ENCODE measurements around the gene PSMB7.

DNA sequence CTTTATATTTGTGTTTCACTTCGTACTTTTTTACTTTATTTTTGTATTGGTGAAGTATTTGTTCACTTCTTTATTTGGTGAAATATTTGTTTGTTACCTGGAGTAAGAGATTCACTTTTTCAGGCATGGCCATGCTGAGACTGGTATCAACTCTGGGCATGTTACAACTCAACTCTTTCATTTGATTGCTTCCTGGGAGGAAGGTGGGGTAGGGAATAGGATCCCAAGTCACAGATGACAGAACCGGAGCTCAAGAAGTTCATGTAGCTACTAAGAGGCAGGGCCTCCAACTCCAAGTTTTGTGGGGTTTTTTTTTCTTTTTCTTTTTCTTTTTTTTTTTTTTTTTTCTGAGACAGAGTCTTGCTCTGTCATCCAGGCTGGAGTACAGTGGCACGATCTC, 28.9 kb upstream of the PSMB7 start:
- TF ChIP-seq, protein P1, sequence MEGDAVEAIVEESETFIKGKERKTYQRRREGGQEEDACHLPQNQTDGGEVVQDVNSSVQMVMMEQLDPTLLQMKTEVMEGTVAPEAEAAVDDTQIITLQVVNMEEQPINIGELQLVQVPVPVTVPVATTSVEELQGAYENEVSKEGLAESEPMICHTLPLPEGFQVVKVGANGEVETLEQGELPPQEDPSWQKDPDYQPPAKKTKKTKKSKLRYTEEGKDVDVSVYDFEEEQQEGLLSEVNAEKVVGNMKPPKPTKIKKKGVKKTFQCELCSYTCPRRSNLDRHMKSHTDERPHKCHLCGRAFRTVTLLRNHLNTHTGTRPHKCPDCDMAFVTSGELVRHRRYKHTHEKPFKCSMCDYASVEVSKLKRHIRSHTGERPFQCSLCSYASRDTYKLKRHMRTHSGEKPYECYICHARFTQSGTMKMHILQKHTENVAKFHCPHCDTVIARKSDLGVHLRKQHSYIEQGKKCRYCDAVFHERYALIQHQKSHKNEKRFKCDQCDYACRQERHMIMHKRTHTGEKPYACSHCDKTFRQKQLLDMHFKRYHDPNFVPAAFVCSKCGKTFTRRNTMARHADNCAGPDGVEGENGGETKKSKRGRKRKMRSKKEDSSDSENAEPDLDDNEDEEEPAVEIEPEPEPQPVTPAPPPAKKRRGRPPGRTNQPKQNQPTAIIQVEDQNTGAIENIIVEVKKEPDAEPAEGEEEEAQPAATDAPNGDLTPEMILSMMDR (IDR thresholded peaks at IDR 0.05; ENCODE audit: low read length), result no peak
- TF ChIP-seq EZH2 (IDR thresholded peaks at IDR 0.05; ENCODE audit: borderline replicate concordance, low read length), result no peak

Data from OCI-LY1 (cell line).